Esophagus mucosa (tissue), 1 donor: ENCODE results near the gene GDF2. TPM values are rescaled to one million over a fixed set of nuclear protein-coding genes. Genes with fewer than 3 reads are reported as not detected.

Source experiments
- ATAC-seq: fragments of 200-7000 bp; cut with Tn5 transposase; one replicate; pipeline ENCODE4 v1.9.1; 2020
- total RNA-seq: library from RNA; stranded (reverse); gene quantifications from one replicate; pipeline ENCODE4 v1.2.4, GENCODE V29; 2023
- donor health status: DM: yes; HTN: yes; CAD: no.

Gene GDF2
- total RNA-seq, result not detected

DNA sequence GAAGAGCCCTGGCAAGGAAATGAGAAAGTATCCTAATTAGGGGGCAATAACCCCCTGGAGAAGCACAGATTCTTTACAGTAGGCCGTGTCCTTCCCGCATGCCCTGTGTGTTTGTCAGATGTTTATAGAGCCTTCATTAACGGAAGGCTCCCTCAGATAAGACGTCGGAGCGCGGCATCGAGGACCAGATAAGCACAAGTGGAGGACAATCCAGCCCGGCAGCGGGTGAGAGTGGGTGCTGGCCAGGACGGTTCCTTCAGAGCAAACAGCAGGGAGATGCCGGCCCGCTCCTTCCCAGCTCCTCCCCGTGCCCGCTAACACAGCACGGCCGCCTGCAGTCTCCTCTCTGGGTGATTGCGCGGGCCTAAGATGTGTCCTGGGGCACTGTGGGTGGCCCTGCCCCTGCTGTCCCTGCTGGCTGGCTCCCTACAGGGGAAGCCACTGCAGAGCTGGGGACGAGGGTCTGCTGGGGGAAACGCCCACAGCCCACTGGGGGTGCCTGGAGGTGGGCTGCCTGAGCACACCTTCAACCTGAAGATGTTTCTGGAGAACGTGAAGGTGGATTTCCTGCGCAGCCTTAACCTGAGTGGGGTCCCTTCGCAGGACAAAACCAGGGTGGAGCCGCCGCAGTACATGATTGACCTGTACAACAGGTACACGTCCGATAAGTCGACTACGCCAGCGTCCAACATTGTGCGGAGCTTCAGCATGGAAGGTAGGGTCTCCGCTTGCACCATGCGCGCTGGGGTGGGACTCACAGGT, at the start of gene GDF2:
Gene GDF2, plus strand, starts transcription at position 155 of the 762 bp plus-strand sequence. Its CDS starts 215 bp downstream, at position 370.
- no peak for ATAC-seq

DNA sequence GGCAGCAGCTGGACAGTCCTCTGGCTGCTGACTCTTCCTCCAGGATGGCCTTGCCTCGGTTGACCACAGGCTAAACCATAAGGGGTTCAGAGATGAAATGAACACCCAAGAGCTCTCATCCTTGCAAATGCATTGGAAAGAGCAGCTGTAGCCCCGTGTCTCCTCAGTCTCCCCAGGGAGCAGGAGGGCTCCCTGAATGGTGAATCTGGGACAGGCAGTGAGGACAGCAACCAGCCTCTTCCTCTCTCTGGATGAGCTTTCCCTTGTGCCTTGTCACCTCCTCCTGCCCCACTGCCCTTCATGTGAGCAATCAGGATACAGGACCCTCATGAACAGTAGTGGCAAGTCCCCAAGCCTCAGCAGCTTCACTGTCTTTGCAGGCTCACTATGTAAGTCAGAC, 46.2 kb upstream of the GDF2 start:
- no peak for ATAC-seq

DNA sequence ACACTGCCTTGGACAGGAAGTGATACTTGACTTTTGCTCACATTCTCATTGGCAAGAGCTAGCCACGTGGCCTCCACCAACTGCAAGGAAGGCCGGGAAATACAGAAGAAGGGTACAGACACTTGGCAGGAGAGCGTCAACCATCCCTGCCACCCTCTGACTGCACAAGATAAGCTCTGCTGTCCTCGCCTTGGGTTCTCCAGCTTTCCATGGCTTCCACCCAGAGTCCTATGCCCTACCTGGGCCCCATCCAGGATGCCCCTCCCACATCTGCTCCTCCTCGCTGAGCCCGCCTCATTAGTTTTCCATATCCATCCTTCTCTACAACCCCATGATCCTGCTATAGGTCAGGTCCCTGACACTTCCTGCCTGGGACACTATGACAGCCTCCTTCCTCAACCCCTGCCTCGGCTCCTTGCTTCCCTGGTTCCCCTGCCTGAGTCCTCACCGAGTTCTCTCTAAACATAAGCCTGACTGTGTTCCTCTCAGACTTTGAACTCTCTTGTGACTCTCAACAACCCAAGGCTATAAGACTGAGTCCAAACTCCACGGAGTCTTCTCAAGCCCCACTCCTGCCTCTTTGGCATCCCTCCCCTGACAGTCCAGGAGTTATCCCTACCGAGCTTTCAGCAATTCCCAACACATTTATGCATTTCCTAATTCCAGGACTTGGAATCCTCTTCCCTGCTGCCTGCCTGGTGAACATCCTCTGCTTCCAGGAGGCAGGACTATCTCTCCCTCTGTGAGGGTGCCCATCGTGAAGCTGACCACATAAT, 45.5 kb upstream of the GDF2 start:
- no peak for ATAC-seq

- peak; percentile 55 for ATAC-seq
Measured at GRCh38 chr10:47277352-47278151, 44.7 kb upstream of the GDF2 start.

DNA sequence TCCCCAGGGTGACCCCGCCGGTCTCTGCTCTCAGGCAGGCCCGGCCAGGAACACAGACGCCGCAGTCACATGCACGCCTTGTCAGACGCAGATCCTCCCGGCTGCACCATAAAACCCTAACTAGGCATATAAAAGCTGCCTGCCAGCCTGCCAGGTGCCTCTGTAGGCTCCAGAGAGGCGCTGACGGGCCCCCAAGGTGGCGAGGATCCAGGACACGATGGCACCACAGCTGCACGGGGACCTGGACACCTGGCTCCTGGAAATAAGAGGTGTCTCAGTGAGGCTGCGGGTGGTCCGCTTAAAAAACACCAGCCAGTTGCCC, 44.1 kb upstream of the GDF2 start:
- ATAC-seq, result no peak

- no peak for ATAC-seq
Measured at GRCh38 chr10:47278720-47279119, 43.5 kb upstream of the GDF2 start.

DNA sequence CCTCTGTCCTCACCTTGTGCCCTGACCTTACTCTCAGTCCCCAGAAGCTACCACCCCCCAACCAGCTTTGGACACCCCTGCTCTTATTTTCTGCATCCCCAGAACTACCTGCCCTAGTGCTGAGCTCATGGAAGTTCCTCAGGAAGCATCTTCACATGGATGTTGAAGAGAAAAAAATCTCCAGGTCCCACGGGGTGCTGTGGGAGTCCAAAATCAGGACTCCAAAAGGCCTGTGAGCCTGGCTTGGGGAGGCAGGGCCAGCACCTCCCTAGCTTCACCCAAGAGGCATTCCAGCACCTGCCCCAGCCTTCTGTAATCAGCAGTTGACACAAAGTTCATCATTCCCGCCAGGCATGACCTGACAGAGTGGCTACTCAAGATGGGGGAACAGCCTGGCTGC, 43.0 kb upstream of the GDF2 start:
- no peak for ATAC-seq

GRCh38 chr10:47282005-47282656, 40.1 kb upstream of the GDF2 start:
- ATAC-seq, result no peak

DNA sequence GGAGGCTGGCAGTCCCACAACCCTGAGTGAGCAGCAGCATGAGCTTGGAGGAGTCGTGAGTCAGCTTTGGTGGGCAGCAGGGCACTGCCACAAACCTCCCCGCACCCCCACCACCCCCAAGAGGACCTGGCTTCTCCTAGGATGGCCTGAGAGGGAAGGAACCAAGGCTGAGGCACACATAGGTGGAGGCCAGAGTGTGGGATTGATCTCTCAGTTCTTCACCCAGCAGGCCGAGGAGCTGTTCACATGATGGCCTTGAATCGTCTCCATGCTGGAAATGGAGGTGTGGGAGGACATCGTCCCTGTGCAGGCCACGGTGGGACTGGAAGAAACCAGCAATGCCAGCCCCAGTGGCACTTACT, 39.6 kb upstream of the GDF2 start:
- ATAC-seq, result no peak

DNA sequence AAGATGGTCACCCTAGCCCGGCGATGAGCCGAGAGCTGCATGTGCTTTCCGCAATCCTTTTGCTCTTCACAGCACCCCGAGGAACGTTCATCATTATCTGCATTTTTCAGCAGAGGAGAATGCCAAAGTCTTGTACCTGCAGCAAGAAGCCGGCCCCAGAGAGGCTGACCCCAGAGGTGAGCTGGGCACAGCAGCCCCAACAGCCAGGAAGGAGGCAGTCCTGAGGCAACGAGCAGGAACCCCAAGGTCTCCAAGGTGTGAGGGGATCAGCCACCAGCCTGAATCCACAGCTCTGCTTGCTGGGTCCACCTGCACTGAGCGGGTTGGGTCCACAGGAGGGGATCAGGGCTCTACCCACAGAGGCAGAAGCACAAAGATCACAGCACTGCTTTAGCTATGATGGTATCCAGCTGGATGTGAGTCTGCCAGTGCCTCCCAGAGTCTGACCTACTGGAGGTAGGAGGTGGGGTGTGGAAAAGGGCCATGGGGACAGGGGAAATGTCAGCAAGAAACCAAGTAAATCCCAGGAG, 39.1 kb upstream of the GDF2 start:
- no peak for ATAC-seq

- no peak for ATAC-seq
Measured at GRCh38 chr10:47283848-47284247, 38.4 kb upstream of the GDF2 start.

DNA sequence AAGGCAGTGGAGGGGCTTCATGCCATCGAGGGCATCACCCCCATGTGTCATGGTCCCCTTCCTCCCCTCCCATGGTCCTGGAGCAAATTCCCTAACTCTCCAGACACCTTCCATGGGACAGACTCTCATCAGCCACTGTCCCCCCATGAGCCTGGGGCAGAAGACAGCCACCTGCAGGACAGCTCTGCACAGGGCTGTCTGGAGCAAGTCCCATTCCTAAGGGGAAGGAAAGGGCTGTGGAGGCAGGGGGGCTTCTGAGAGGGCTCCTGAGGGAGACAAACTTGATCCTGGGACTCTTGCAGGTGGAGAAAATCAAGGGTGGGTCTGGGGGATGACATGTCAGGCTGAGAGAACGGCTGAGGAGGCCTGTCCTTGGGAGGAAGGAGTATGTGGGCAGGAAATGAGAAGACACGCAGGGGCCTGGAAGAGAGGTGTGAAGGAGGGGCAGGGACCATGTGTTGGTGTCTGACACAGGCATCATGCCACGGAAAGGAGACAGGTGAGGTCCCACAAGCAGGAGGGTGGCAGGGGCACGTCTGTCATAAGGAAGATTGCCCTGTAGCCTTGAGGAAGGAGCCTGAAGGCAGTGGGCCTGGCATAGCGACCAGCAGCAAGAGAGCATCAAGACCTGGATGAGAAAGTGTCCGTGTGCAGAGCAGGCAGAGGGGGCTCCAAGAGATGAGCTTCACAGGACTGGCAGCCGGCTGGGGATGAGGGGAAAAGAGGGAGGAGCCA, 36.7 kb upstream of the GDF2 start:
- ATAC-seq, result no peak

- no peak for ATAC-seq
Measured at GRCh38 chr10:47286116-47286505, 36.1 kb upstream of the GDF2 start.

- ATAC-seq, result no peak
Measured at GRCh38 chr10:47286591-47287315, 35.5 kb upstream of the GDF2 start.

DNA sequence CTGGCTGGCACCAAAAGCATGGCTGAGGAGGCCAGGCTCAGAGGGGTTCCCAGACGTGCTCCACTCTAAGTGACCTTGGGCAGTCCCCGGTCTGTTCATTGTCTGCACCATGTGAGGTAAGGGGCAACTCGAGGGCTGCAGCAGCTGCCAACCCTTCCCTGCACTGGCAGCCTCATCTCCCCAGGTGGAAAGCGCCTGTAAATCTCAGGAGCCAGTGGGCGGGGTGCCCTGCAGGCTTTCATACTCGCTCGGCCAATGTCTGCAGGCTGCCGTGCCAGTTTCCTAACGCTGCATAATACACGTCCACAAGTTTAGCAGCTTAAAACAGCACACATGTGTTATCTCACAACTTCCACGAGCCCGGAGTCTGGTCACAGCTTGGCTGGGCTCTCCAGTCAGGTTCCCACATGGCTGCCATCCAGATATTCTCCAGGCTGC, 34.9 kb upstream of the GDF2 start:
- ATAC-seq, result peak; percentile 39

DNA sequence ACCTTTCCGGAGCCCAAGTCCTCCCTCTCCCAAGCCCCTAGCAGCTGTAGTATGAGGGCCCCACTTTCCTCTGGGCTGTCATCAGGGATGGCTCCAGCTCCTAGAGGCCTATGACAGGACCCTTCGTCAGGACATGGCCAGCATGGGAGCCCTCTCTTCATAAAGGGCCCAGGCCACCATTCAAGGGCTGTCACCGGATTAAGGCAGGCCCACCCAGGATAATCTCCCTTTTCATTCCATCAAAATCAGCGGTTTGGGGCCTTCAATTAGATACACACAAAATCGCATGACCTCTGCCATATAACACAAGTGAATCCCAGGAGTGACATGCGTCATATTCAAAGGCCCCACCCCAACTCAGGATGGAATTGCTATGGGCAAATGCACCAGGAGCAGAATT, 34.4 kb upstream of the GDF2 start:
- ATAC-seq, result no peak

GRCh38 chr10:47288236-47288635, 34.0 kb upstream of the GDF2 start:
- ATAC-seq, result no peak

DNA sequence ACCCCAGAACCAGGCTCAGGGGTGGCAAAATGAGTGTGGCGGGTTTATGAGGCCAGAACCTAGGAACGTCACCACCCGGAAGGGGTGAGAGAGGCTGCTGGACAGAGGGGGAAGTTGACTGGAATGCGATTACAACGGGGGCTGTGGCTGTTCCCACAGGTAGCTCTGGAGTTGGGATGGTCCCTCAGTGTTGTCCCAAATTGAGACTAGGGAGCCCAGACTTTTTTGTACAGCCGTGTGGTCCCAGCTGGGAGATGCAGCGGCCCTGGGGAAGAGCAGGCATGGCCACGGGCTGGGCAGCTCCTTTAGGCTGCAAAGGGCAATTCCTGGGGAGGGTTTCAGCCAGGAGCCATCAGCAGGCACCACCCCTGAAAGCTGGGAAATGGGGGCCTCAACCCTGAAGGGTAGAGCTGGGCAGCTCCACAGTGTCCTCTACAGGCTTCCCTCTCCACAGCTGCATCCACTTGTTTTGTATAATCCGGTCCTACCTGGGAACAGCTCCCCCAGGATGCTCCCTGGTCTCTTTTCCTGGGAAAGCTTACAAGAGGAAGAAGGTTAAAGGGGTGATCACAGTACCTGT, 33.2 kb upstream of the GDF2 start:
- no peak for ATAC-seq

GRCh38 chr10:47289921-47290320, 32.3 kb upstream of the GDF2 start:
- no peak for ATAC-seq

DNA sequence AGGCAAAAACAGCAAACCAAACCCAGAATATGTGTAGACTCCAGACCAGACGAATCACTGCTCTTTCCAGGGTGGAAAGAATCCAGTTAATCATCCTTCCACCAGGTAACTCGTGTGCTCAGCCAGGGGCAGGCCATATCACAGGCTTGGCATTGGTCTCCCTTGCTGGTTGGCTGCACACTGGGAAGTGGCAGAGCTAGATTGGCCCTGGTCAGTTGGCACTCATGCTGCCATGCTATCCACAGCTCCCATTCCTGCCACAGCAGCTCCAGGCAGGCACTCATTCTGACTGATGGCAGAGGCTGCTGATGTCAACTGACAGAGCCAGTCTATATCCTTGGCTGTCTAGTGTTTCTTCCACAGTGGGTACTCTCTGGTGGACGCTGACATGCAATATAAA, 31.9 kb upstream of the GDF2 start:
- no peak for ATAC-seq

GRCh38 chr10:47291682-47292081, 30.6 kb upstream of the GDF2 start:
- ATAC-seq, result no peak
